Fibroblast of villous mesenchyme (primary cell): ENCODE results near the gene PADI2. TPM values are rescaled to one million over a fixed set of nuclear protein-coding genes. Genes with fewer than 3 reads are reported as not detected.
"Not testable (repeated sequence)": the region's sequence is repeated elsewhere in the genome, so short reads cannot be mapped to it uniquely, and the experiment has no call there.

Experiments
- DNase-seq: peaks from one replicate; pipeline ENCODE4 v3.0.0-alpha.2; 2010; ENCODE audit warnings: low read depth
- H3K4me3 ChIP-seq: 2 replicates; pipeline ENCODE4 v1.5.1; 2011; ENCODE audit warnings: low read depth, mild to moderate bottlenecking, low read length
- CTCF ChIP-seq: IDR thresholded peaks from 2 replicates; pipeline ENCODE4 v1.5.1; 2012; ENCODE audit warnings: low read depth, mild to moderate bottlenecking, low read length; ENCODE audit not compliant: insufficient read depth
- total RNA-seq: library from RNA; depleted of rRNA; stranded (reverse); fragments of >200 nt; gene quantifications from 2 replicates; pipeline ENCODE4 v1.2.3, GENCODE V29; 2012

The PADI2 gene
- total RNA-seq, 1 donor = 0.43 TPM

GRCh38 chr1:17065666-17066065 is 53.6 kb downstream of the PADI2 start:
- TF ChIP-seq CTCF = no peak
- DNase-seq = no peak
- no peak overlapping the region for H3K4me3 ChIP-seq

GRCh38 chr1:17062751-17063150 is 56.5 kb downstream of the PADI2 start:
- DNase-seq, H3K4me3 ChIP-seq: not testable (repeated sequence)

- H3K4me3 ChIP-seq = no peak overlapping the region
- TF ChIP-seq CTCF = no peak
- no peak for DNase-seq
These were observed 57.4 kb downstream of the PADI2 start for GRCh38 chr1:17061892-17062291.

GRCh38 chr1:17061486-17061885 is 57.8 kb downstream of the PADI2 start:
- TF ChIP-seq CTCF = no peak
- H3K4me3 ChIP-seq = no peak overlapping the region
- DNase-seq = no peak

GRCh38 chr1:17060306-17060749 is 58.9 kb downstream of the PADI2 start:
- H3K4me3 ChIP-seq = no peak overlapping the region
- TF ChIP-seq CTCF = no peak
- DNase-seq = no peak

GRCh38 chr1:17059391-17060305 is 59.6 kb downstream of the PADI2 start:
- peak; percentile 72 for DNase-seq
- TF ChIP-seq CTCF = peak; percentile 89
- H3K4me3 ChIP-seq = no peak overlapping the region

- no peak for TF ChIP-seq CTCF
- peak; percentile 31 for DNase-seq
- H3K4me3 ChIP-seq = no peak overlapping the region
These were observed 62.7 kb downstream of the PADI2 start for GRCh38 chr1:17056551-17056950.
